GM21737 (cell line): ENCODE measurements around the gene MAU2.
"Not testable (repeated sequence)": the region's sequence is repeated elsewhere in the genome, so short reads cannot be mapped to it uniquely, and the experiment has no call there.

Experiments
- ATAC-seq: cut with Tn5 transposase; IDR thresholded peaks from one replicate; pipeline ENCODE4 v1.9.1; 2021; ENCODE audit warnings: mild to moderate bottlenecking, moderate library complexity; ENCODE audit not compliant: unreplicated experiment

Gene MAU2

GRCh38 chr19:19380316-19380715 is 59.7 kb downstream of the MAU2 start:
- ATAC-seq = not testable (repeated sequence)

GRCh38 chr19:19381007-19381926 is 60.6 kb downstream of the MAU2 start:
- no peak for ATAC-seq

DNA sequence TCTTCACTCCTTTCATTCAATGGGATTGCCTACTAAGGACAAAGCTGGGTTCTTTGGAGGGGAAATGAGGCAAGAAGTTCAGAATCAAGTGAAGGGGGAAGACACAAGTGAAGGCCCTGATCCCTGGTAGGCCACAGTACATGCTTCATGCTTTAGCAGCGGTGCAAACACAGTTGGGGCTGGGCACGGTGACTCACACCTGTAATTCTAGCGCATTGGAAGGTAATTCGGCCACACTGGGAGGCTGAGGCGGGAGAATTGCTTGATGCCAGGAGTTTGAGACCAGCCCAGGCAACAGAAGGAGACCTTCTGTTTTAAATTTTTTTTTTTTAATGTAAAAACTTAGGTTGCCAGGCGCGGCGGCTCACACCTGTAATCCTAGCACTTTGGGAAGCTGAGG is 61.5 kb downstream of the MAU2 start:
- no peak for ATAC-seq

GRCh38 chr19:19384486-19384885 is 63.9 kb downstream of the MAU2 start:
- no peak for ATAC-seq

DNA sequence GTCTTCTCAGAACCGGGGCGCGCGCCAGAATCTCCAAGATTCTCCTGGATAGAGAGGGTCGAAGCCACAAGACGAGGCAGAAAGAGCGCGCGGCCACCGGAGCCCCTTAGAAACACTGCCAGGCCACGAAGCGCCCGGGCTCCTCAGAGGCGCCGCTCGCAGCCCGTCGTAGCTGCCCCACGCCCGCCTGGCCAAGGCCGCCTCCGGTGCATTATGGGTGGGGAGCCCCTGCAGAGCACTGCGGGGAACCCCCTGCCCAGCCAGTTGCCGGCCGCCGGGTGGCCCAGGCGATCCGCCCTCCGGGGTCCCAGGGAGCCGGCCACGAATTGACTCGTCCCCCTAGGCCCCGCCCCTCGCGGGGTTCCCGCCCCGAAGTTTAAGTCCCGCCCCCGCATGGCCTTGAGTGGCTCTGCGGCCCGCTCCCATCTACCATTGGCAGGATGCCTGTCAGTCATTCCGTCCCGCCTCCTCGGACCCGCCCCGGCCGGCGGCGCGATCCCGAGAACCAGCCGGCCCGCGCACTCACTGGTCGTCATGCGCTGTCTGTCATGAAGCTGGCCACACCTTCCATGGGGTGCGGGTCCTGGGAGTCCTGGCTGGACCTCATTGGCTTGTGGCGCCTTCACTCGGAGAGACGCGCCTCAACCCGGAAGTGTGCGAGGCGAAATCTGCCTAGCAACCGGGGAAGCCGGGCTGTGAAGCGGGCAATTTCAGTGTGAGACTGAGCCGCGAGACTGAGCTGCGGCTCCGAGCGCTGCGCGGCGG is 64.7 kb downstream of the MAU2 start:
- ATAC-seq = peak; percentile 91

GRCh38 chr19:19385896-19386869 is 65.6 kb downstream of the MAU2 start:
- peak; percentile 17 for ATAC-seq

- ATAC-seq = no peak
Observed at GRCh38 chr19:19387108-19387507, 66.5 kb downstream of the MAU2 start.

- ATAC-seq = no peak
Observed at GRCh38 chr19:19388568-19389555, 68.2 kb downstream of the MAU2 start.

DNA sequence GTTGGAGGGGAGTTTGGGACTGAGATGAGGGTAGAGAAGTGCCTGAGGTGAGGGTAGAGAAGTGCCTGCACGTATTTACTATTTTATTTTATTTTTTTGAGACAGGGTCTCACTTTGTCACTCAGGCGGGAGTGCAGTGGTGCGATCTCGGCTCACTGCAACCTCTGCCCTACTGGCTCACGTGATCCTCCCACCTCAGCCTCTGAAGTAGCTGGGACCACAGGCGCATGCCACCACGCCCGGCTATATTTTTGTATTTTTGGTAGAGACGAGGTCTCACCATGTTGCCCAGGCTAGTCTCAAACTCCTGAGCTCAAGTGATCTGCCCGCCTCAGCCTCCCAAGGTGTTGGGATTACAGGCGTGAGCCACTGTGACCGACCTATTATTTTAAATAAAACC is 69.1 kb downstream of the MAU2 start:
- ATAC-seq = not testable (repeated sequence)

DNA sequence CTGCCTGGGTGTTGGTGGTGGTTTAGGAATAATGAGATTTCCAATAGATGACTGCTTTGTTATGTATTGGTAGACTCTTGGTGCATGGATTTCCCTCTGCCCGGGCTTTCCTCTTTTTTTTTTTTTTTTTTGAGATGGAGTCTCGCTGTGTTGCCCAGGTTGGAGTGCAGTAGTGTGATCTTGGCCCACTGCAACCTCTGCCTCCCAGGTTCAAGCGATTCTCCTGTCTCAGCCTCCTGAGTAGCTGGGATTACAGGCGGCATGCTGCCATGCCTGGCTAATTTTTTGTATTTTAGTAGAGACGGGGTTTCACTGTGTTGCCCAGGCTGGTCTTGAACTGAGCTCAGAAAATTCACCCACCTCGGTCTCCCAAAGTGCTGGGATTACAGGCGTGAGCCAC is 73.7 kb downstream of the MAU2 start:
- not testable (repeated sequence) for ATAC-seq

GRCh38 chr19:19399733-19400433 is 79.3 kb downstream of the MAU2 start:
- no peak for ATAC-seq

- ATAC-seq = no peak
Observed at GRCh38 chr19:19402656-19403372, 82.2 kb downstream of the MAU2 start.

GRCh38 chr19:19403373-19403901 is 82.8 kb downstream of the MAU2 start:
- ATAC-seq = no peak

GRCh38 chr19:19404879-19405860 is 84.5 kb downstream of the MAU2 start, which contains the start of gene GATAD2A:
GATAD2A (plus strand) TSS chr19:19405675; CDS start chr19:19465346, 59,671 bp downstream.
- ATAC-seq = peak; percentile 73

DNA sequence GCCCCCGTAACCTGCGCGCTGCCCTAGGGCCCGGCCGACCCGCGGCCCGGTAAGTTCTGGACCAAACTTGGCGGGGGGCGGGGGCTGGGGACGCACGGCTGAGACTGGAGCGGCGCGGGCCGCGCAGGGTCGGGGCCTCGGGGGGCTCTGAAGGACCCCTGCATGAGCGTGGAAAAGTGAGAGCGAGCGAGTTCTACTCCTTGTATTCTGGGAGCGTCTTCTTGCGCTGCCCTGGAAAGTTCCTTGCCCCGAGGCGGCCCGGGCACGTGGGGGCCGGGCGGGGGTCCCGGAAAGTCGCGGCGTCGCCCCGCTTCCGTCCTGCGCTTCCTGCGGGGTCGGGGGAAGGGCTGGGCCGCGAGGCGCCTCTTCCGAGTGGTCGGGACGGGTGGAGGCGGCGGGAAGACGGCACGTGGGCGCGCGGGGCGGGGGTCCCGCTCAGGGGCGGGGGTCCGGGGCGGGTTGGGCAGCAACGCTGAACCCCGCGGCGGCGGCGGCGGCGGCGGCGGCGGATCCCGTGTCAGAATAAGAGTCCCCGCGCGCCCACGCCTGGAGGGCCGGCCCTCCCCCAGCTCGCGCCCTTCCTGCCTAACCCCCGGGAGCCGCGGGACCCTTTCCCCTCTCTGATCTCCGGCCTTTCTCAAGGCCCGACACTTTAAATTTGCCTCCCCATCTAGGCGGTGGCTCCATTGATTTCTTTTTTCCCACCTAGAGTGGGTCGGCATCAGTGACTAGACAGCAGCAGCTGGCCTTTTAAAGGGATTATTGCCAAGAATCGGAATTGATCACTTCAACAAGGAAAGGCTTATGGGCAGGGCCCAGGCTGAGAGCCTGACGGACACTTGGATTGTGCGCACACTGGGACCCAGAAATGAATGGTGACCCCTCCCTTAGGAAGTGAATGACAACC is 85.6 kb downstream of the MAU2 start:
- peak; percentile 15 for ATAC-seq
